Hindlimb muscle (tissue), 1 donor: ENCODE measurements around the gene TFF3. TPM values are rescaled to one million over a fixed set of nuclear protein-coding genes. Genes with fewer than 3 reads are reported as not detected.

ENCODE experiments used
- DNase-seq: peaks from one replicate; pipeline ENCODE4 v3.0.0-alpha.2; 2013
- polyA plus RNA-seq: library from polyadenylated mRNA; unstranded; fragments of 120-200 nt; gene quantifications from one replicate; pipeline ENCODE4 v1.2.1, GENCODE V29; 2013; ENCODE audit not compliant: insufficient read length

Gene TFF3
- polyA plus RNA-seq, 1 donor: 1.7 TPM

GRCh38 chr21:42346866-42347600 is 31.8 kb upstream of the TFF3 start:
- DNase-seq: no peak

GRCh38 chr21:42346441-42346840 is 31.2 kb upstream of the TFF3 start:
- no peak for DNase-seq

- no peak for DNase-seq
These were observed 29.4 kb upstream of the TFF3 start for GRCh38 chr21:42344631-42345030.

GRCh38 chr21:42343963-42344510 is 28.8 kb upstream of the TFF3 start:
- no peak for DNase-seq

- no peak for DNase-seq
These were observed 28.3 kb upstream of the TFF3 start for GRCh38 chr21:42343556-42343955.

- DNase-seq: no peak
These were observed 27.9 kb upstream of the TFF3 start for GRCh38 chr21:42343101-42343500.

- no peak for DNase-seq
These were observed 26.8 kb upstream of the TFF3 start for GRCh38 chr21:42341776-42342542.

- DNase-seq: no peak
These were observed 25.2 kb upstream of the TFF3 start for GRCh38 chr21:42340187-42341050.

GRCh38 chr21:42338729-42339715 is 23.8 kb upstream of the TFF3 start:
- no peak for DNase-seq

GRCh38 chr21:42337830-42338728 is 22.9 kb upstream of the TFF3 start:
- DNase-seq: peak; percentile 51

GRCh38 chr21:42337276-42337675 is 22.1 kb upstream of the TFF3 start:
- DNase-seq: no peak

GRCh38 chr21:42336054-42336453 is 20.8 kb upstream of the TFF3 start:
- no peak for DNase-seq

- no peak for DNase-seq
These were observed 17.5 kb upstream of the TFF3 start for GRCh38 chr21:42332557-42333317.

GRCh38 chr21:42331660-42332059 is 16.5 kb upstream of the TFF3 start:
- DNase-seq: no peak

GRCh38 chr21:42330380-42331371 is 15.5 kb upstream of the TFF3 start:
- no peak for DNase-seq

GRCh38 chr21:42324896-42325295 is 9.7 kb upstream of the TFF3 start:
- no peak for DNase-seq

- DNase-seq: no peak
These were observed 6.6 kb upstream of the TFF3 start for GRCh38 chr21:42321845-42322244.

GRCh38 chr21:42321231-42321630 is 6.0 kb upstream of the TFF3 start:
- DNase-seq: no peak
